GM19043 (cell line): Measurements from ENCODE around the gene ATP6V0D1.
"Not testable (repeated sequence)": the region's sequence is repeated elsewhere in the genome, so short reads cannot be mapped to it uniquely, and the experiment has no call there.

Experiments used
- ATAC-seq: cut with Tn5 transposase; IDR thresholded peaks from one replicate; pipeline ENCODE4 v1.9.1; 2021; ENCODE audit warnings: low read depth; ENCODE audit not compliant: unreplicated experiment

The ATP6V0D1 gene

DNA sequence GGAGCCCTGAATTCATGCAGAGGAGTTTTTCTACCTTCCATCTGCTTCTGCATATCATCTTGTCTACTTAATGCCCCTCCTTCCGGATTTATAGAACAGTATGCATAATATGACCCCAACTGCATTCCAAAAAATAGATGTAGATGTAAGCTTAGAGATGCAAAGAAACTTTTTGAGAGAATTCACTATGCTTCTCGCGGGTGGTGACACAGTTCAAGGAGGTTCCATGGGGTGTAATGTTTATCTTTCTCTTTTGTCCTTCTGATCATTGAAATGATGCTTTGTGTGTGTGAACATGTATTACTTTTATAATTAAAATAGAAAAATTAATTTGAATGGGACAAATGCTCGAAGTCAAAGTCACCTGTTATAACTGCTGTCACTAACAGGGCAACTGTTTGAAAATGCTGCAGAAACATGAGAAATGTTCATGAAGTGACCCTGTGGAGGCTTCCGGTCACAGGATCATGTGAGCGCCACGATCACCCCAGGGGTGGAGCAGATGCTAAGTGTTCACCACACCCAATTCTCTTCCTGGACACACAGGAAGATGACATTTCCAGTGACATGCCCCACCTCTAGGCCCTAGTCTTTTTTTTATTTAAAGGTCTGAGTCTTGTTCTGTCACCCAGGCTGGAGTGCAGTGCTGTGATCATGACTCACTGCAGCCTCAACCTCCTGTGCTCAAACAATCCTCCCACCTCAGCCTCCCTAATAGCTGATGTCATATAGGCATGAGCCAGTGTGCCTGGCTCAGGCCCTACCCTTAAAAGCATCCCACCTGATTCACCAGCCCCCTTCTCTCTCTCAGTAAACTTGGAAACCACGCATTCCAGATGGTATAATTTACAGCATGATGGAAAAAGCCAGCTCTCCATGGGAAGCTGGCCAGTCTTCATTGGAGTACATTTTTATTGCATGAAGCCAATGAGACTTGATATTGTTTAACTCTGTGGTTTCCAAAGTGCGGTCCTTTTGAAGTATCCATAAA is 23.4 kb upstream of the ATP6V0D1 start:
- no peak for ATAC-seq

DNA sequence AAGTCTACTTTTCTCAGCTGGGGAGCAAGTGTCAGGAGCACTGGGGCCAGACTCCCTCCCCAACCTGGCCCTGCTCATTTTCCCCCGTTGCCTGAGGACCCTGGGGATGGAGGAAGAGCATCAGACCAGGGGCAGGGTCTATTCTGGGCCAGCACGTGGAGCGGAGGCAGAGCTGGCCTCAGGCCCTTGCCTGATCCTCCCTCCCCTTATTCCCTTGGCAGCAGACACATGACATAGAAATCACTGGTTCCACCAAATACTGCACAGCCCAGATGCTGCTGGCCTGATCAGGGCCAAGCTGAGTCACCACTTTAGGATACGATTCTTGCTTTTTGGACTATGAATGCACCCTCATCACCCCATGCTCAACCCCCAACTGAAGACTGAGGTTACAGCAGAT is 18.1 kb upstream of the ATP6V0D1 start:
- ATAC-seq = no peak

DNA sequence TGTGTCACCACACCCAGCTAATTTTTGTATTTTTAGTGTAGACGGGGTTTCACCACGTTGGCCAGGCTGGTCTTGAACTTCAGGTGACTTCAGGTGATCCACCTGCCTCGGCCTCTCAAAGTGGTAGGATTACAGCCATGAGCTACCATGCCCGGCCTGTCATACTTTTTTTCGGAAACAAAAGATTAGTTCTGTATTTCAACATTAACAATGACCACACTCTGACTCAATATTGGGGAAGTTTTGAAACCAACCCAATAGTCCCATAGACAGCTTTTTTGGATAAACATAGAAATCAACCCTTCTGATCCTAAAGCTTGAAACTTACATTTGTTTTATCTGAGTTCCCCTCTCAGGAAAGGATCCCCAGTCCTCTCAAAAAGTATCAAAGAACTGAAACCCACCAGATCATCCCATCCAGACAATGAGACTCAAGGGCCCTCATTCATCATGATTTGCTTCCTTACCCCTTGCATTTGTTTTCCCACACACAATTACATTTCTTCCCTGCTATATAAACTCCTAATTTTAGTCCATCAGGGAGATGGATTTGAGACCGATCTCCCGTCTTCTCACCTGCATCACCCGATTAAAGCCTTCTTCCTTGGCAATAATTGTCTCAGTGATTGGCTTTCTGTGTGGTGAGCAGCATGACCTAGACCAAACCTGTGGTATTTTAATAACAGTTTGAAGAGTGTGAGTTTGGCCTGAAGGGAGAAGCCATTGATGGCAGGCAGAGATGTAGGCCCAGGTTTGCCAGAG is 9.6 kb upstream of the ATP6V0D1 start:
- ATAC-seq = no peak

DNA sequence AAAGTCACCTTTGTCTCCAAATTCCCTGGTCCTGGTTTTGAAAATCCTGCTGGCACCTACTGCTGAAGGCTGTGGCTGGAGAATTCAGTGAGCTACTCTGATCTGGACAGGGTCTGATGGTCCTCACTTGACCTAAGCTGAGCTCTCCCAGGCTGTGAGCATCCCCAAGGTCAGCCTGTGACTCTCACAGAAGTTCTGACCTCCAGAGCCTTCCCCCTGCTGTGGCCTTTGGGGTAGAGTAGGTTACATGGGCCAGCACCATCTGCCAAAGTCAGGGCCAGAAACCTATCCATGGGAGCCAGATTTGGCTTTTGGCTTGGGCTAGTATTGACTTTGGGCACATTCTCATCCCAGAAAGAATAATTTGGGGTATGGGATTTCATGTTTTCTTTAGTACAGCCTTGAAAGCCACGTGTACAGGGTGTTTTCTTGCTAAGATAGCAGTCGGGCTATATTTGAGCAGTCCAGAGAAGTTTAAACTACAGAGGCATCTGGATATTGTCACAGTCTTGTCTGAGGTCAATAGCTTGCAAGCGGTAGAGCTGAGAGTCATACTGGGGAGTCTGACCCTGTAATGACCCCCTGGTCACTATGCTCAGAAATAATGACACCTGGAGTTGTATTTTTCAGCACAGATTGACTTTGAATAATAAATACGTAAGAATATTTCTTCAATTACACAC is 8.6 kb upstream of the ATP6V0D1 start:
- ATAC-seq = no peak

DNA sequence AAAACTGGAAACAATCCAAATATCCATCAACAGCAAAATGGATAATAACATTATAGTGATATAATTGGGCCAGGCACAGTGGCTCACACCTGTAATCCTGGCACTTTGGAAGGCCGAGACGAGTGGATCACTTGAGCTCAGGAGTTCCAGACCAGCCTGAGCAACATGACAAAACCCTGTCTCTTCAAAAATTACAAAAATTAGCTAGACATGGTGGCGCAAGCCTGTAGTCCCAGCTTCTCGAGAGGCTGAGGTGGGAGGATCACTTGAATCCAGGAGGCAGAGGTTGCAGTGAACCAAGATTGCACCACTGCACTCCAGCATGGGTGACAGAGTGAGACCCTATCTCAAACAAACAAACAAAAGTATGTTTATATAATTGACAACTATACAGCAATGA is 6.6 kb upstream of the ATP6V0D1 start:
- ATAC-seq = not testable (repeated sequence)

DNA sequence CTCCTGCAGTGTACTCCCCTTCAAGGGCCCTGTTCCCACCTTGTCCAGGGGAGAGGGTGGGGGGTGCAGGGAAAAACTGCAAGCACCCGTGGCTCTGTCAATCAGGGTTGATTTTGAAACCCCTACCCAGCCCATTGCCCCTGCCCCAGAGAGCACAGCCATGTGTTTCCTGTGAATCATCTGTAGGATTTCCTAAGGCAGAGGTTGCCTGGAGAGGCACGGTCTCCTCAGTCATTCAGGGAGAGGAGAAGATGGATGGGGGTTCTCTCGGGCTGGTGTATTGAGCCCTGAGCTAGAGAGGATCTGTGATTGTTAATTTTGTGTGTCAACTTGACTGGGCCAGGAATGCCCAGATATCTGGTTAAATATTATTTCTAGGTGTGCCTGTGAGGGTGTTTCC is 5.8 kb upstream of the ATP6V0D1 start:
- ATAC-seq = no peak

DNA sequence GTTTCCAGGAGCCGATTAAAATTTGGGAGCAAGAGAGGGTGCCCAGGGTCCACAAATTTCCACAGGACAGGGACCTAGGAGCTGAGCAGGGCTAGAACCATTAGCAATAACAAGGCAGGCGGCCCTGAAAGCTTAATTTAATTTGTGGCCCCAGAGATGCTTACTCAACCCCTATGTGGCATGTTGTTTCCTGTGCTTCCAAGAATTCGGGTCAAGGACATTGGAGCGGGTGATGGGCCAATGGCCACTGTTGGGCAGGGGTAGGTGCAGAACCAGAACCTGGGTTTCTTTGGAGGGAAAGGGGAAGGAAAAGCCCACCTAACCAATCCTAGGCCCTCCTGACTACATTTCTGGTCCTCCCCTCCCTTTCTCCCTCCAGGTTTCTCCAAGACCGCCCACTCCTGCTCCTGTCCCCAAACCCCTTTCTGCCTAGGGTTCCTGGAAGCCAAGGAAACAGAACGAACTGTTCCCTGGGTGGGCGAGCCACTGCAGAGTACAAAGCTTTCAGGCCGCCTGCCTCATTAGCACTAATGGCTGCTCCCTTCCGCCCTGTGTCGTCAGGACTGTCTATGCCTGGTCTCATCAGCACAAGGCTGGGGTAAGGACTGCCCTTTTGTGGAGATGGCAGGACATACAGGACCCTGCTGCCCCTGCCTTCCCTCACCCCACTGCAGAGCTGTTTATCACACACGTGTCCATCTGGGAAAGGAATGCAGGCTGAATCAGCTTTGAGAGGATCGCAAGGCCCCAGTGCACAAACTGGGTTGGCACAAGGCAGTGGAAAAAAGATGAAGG is 3.0 kb upstream of the ATP6V0D1 start:
- no peak for ATAC-seq

DNA sequence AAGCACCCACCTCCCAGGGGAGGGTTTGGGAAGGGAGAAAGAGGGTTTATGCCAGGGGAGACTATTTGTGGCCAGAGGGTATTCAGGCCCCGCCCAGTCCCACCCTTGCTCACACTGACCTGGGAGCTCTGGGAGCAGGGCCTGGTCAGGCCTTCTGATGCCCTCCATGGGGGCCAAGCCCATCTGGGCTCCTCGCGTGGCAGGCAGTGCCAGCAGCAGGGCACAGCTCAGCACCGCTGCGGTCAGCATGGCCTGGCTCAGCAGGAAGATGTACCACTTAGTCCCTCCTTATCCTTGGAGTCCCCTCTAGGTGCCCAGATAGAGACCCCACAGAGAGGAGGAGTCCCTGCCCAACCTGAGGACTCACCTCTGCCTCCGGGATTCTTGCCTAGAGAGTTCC is 2.2 kb upstream of the ATP6V0D1 start, which contains the start of gene AGRP:
TSS of gene AGRP (minus strand) at position 398 of the 400 bp plus-strand sequence. CDS start at position 249, 149 bp downstream.
- no peak for ATAC-seq

DNA sequence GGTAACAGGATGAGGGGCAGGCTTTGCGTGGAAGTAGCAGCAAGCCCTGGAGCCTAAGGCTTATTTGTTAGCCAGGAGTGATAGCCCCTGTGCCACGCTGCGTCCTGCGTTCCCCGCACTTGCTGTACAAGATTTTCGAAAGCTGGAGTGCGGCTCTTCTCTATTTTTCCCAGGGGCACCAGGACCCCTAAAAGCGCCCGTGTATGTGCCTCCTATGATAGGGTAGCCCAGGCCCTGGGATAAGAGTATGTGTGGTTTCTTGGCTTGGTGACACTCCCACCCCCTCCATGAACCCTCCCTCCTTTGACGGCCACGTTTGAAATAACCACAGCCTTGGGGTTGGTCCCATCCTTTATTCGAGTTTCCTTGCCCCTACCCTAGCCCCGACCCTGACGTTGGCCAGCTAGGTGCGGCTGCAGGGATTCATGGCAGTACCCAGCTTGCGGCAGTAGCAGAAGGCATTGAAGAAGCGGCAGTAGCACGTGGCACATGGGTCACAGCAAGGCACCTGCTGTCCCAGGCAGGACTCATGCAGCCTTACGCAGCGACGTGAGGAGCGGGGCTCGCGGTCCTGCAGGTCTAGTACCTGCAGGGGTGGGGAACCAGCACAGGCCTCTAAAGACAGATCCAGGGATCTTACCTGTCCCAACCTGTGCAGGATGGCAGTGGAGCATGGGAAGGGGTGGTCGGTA is 1.4 kb upstream of the ATP6V0D1 start:
- ATAC-seq = no peak

DNA sequence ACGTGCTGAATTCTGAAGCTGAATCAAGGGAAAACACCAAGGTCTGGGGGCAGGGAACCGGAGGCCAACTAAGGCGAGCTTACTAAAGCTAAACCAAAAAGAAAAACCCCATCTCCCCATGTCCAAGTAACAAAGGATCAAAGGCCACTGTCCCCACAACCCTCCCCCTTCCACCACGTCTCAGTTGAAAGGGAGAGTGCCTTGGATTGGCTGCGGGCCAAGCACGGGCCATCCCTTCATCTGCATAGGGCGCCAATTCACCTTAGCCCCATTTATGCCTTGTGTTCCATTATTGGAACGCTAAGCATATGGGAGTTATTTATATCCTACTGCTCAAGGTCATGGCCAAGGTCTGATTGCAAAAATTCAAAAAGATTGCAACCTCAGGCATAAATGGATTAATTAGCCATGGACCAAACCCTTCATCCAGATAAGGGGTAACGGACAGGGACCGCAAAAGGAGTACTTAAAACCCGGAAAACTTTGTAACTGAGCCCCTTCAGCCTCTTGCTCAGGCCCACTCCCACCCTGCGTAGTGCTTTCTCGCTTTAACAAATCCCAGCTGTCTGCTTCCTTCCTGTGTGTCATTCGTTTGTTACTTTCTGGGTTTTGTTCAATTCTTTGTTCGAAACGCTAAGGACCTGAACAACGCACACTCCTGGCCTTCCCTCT is 740 bp upstream of the ATP6V0D1 start:
- no peak for ATAC-seq

DNA sequence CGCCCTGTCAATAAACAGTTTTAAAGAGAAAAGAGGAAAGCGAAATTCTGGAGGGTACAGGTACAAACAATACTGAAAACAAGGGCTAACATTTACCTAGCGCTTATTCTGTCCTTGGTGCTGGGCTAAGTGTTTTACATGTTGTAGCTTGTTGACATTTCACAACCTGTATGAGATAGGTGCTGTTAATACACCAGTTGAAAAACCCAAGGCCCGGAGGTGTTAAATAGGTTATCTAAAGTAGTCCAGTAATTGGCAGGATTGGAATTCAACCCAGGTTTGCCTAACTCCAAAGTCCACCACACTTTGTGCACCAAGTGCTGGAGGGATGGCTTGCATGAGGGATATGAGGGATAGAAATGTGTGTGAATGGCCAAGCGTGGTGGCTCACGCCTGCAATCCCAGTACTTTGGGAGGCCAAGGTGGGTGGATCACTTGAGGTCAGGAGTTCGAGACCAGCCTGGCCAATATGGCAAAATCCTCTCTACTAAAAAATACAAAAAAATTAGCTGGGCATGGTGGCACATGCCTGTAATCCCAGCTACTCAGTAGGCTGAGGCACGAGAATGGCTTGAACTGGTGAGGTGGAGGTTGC is 2.9 kb downstream of the ATP6V0D1 start:
- no peak for ATAC-seq

DNA sequence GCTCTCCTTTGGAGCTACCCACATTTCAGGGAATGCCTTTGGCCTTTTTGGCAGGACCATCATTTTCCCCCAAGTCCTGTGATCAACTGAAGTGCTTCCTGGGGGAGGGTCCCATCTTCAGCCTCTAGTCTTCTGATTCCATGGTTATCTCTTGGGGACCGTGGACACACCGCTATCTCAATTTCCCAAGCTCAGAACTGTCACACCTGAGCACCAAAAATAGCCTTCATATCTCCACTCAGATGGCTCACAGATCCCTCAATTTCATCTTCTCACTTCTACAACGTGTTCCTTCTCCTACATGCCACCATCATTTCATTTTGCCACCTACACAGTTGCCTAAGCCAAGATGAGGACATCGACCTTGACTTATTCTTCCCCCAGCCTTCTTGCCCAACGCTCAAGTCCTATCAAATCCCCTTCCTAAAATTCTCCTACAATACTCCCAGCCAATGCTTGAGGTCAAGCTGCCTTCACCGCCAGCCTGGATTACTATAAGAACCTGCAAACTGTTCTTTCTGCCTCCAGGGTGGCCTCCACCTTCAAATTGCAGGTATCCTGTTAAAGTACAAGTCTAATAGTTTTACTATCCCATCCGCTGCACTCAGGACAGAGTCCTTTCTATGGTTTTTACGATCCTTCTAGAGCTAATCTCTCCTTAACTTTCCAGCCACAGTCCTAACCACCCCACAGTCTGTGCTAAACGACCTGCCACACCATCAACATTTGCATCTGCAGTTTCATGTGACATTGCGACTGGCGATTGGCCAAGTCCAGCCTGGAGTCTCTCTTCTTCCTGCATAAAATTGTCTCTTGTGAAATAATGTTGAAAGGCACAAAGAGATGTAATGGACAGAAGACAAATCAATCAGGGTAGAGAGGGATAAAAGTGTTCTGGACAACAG is 6.2 kb downstream of the ATP6V0D1 start:
- ATAC-seq = no peak

DNA sequence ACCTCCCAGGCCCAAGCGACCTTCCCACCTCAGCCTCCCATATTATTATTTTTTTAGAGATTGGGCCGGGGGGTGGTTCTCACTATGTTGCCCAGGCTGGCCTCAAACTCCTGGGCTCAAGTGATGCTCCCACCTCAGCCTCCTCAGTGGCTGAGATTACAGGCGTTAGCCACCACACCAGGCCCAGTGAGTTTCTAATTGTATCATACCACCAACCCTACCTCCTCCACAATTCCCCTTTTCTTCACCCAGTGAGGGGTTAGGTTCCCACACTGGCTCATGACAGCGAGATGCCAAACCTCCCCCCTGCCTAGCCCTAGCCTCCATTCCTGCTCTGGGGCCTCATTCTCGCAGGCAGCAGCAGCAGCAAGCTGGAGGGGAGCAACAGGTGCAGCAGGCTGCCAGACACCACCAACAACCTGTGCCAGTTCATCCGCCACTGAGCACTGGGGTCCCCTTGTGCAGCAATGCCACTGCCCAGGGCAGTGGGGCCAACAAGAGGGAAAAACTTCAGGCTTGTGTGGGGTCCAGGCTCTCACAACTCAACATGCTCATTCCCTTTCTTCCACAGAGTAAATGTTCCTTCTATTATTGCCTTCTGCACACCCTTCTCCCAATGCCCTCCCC is 9.1 kb downstream of the ATP6V0D1 start:
- no peak for ATAC-seq

DNA sequence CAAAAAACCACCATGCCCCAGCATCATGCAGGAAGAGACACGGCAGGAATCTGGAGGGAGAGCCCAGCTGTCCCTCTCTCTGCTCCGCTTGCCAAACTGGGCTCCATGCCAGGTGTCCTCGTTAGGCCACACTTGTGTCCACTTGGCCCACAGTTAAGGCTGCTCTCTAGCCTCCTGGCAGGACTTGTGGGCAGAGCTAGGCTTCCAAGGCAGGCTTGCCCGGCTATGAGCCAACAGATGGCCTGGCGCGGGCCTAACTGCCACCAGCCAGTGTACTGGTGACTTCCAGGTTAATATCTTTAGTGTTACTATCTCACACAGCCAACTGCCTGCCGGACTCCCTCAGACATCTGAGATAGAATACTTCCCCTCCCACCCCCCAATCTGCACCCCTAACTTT is 10.6 kb downstream of the ATP6V0D1 start:
- ATAC-seq = no peak

DNA sequence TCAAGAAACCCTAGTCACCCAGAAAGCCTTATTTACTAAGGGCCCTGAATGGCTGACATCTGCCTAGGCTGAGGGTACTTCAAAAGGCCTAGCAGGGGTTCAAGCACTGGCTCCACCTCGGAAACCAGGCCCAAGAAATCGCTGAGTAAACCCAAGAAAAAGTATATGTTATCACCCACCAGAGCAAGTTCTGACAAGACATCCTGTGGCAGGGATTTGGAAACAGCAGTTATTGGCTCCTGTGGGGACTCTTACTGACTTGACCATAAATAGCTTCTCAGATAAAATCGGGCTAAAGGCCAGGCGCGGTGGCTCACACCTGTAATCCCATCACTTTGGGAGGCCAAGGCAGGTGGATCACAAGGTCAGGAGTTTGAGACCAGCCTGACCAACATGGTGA is 12.2 kb downstream of the ATP6V0D1 start:
- no peak for ATAC-seq

DNA sequence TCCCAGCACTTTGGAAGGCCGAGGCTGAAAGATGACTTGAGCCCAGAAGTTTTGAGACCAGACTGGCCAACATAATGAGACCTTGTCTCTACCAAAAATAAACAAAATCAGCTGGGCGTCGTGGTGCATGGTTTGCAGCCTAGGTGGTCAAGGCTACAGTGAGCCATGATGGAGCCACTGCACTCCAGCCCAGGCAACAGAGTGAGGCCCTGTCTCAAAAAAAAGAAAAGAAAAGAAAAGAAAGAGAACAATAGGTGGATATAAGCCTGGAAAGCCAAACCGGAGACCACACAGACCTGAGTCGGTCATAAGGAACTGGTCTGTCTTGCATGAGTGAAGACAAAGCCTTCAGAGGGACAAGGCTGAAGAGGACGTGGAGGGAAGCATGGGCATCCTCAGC is 14.4 kb downstream of the ATP6V0D1 start:
- no peak for ATAC-seq

DNA sequence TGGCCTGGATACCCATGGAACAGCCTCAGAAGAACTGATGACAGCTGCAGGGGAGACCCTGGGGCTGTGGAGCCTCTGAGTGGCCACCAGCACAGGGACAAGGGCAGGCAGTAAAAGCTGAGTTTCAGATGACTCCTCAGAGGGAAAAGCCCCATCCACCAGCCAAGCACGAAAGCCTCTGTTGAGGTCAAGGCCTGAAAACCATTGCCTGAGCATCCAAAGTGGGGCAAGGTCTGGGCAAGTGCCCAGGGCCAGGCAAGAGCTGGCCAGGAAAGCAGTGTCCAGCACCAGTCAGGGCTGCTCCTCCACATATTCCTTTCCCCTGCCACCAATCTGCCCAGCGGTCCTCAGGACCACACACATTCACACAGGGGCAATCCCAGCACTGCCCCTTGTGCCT is 16.4 kb downstream of the ATP6V0D1 start:
- no peak for ATAC-seq
